HL-60/S4 treated with retinoic acid at 250 ng/mL for 4 days and 3 days (cell line): ENCODE data around the gene PCF11.
"Not testable (repeated sequence)": the region's sequence is repeated elsewhere in the genome, so short reads cannot be mapped to it uniquely, and the experiment has no call there.

Experiments
- in situ Hi-C: fragments of 300-500 bp; cut with MboI; formaldehyde crosslinking; loops from 2 replicates; pipeline ENCODE4 v1.7.0; 2022; ENCODE audit warnings: low sequenced_read_pairs

The PCF11 gene

DNA sequence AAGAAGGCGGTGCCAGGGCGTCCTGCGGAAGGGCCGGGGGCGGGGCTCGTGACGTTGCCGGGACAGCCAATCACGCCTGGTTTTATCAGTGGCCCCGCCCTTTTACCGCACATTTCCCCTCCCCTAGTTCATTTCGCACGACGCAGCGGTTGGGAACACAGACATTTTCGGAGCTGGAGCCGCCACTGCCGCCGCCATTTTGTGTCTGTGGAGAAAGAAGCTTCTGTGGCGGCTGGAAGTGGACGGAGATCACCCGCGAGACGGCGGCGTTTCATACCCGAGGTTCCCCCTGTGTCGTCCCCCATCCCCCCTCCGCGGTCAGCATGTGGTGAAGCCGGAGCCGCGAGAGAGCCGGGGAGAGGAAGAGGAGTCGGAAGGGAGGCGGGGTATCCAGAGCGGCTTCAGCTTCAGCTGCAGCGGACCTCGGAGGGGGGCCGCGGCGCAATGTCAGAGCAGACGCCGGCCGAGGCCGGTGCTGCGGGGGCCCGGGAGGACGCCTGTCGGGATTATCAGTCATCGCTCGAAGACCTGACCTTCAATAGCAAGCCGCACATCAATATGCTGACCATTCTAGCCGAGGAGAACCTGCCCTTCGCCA lies at the start of gene PCF11:
TSS of gene PCF11 (plus strand) at position 136 of the 598 bp plus-strand sequence. CDS start at position 445, 309 bp downstream.
- in situ Hi-C loops, result no loop called here

GRCh38 chr11:83112886-83113285 lies 44.0 kb upstream of the PCF11 start:
- in situ Hi-C loops, result no loop called here

DNA sequence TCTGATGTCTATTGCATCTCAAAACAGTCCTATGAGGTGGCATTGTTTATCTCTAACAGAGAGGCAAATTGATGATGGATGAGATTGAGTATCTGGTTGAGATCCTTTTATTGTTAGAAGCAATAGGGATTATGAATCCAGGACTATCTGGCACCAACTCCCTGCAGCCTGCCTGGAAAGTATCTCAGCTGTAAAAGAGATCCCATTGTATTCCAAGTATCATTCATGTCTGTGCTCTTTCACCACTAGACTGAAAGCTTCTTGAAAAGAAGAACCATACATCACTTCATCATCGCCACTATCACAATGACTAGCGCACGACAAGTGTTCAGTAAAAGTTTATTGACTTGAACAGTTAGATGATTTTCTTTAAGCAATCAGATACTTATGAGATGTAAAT lies 41.9 kb upstream of the PCF11 start:
- in situ Hi-C loops, result no loop called here

GRCh38 chr11:83115551-83115950 lies 41.4 kb upstream of the PCF11 start:
- in situ Hi-C loops, result no loop called here

DNA sequence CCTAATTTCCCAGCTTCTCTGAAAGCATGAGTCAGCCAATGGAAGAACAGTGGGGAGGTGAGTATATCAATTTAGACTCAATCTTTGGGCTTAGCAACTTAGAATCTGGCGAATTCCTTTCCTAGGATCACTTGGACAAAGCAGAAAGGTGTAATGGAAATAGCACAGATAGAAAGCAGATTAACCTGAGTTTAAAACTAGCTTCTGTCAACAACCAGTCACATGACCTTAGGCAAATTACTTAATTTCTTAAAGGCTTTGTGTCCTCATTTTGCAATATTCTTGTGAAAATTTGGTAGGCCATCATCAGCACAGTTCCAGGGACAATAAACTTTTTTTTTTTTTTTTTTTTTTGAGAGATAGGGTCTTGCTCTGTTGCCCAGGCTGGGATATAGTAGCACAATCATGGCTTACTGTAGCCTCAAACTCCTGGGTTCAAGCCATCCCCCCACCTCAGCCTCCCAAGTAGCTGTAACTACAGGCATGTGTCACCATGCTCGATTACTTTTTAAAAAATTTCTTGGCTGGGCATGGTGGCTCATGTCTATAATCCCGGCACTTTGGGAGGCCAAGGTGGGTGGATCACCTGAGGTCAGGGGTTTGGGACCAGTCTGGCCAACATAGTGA lies 40.8 kb upstream of the PCF11 start:
- in situ Hi-C loops, result no loop called here

- in situ Hi-C loops, result no loop called here
Measured at GRCh38 chr11:83118814-83119213, 38.1 kb upstream of the PCF11 start.

GRCh38 chr11:83119216-83119615 lies 37.7 kb upstream of the PCF11 start:
- in situ Hi-C loops, result no loop called here

DNA sequence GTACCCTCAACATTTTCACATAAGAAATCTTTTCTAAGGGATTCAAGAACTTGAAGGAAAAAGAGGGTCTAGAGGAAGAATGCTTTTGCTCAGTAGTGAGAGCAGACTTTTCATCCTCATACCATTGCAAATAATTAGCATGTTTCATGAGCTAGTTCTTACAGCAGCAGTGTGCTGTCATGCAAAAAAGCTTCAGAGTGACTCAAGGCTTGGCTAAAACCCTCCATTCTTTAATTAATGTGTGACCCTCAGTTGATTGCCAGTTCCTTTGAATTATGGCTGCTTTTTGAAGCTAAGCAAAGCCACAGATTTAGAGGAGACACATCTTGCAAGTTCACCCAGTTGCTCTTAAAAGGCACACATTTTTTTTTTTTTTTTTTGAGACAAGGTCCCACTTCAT lies 36.6 kb upstream of the PCF11 start:
- in situ Hi-C loops, result no loop called here

DNA sequence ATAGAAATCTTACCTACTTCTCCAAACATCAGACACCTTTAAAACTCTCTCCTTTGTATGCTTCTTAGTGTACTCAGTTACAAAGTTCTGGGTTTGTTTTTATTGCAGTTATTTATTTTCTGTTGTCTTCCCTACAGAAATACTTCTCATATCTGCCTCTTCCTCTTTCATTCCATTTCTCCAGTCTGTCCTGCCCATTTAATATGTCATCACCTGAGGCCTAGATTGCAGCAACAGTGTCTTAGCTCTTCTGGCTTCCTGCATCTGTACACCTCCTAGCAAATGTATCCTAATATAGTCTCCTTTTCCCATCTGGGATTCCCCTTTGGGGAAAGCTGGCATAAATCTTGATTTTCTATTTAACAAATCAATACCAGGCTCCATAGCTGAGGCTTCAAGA lies 34.9 kb upstream of the PCF11 start:
- in situ Hi-C loops, result no loop called here

DNA sequence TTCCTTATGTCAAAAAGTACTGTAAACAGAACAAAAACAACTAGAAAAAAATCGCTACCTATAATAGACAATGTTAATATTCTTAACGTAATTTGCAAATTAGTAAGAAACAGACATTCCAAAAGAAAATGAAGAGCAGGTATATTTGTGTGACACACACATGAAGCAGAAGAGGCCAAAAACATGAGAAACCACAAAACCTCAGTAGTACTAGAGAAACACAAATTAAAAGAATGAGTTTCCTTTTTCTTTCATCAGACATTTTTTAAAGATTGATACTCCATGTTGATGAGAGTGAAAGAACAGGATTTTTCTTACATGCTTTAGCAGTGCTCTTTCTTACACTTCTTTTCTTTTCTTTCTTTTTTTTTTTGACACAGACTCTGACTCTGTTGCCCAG lies 34.2 kb upstream of the PCF11 start:
- in situ Hi-C loops, result no loop called here

- in situ Hi-C loops, result no loop called here
Measured at GRCh38 chr11:83124636-83125424, 32.1 kb upstream of the PCF11 start.

DNA sequence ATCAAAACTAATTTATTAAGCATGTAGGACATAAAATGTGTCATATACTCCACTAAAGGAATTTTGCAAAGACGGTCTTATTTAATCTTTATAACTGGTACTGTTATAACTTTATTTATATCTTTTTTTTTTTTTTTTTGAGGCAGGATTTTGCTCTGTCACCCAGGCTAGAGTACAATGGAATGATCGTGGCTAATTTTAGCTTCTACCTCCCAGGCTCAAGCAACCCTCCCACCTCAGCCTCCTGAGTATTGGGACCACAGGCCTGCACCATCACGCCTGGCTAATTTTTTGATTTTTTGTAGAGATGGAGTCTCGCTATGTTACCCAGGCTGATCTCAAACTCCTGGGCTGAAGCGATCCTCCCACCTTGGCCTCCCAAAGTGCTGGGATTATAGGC lies 31.4 kb upstream of the PCF11 start:
- in situ Hi-C loops, result no loop called here

DNA sequence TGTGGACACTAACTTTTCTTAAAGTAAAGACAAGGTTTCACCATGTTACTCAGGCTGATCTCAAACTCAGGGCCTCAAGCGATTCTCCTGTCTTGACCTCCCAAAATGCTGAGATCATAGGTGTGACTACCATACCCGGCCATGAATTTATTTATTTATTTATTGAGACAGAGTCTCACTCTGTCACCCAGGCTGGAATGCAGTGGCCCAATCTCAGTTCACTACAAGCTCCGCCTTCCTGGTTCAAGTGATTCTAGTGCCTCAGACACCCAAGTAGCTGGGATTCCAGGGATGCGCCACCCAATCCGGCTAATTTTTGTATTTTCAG lies 29.7 kb upstream of the PCF11 start:
- in situ Hi-C loops, result no loop called here

DNA sequence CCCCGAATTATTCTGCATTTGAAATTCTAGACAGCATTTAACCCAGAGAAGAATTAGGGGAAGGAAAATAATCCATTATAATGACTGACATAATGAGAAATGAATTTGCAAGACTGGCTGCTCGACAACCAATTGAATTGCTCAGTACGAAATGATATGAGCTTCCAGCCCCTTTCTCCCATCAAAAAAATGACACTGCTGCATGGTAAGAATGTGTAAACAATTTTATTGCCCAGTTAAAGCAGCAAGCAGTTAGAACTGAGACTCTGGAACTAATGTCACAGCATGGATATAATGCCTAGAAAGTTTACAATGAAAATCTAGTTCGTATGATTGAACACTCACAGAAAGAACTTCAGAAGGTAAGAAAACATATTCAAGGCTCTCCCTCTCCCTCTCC lies 24.7 kb upstream of the PCF11 start:
- in situ Hi-C loops, result no loop called here

- in situ Hi-C loops, result not testable (repeated sequence)
Measured at GRCh38 chr11:83133266-83133665, 23.7 kb upstream of the PCF11 start.

- in situ Hi-C loops, result no loop called here
Measured at GRCh38 chr11:83139310-83139709, 17.6 kb upstream of the PCF11 start.

- in situ Hi-C loops, result no loop called here
Measured at GRCh38 chr11:83140691-83141455, 16.1 kb upstream of the PCF11 start.

DNA sequence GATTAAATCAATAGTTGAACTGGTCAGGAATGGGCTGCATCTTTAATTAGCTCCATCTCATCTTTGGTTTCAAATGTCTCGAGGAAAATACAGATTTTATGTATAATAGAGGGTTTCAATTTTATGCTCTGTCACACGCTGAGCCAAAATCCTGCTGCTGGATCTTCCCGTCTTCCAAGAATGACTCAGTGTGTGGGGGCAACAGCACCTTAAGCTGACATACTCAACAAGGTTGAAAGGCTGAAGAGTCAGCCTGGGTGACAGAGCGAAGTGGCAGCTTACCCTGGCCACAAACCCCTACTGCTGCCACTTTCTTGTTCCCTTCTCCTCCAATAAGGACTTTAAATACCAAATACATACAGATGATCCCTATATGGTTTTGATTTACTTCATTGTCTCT lies 9.0 kb upstream of the PCF11 start:
- in situ Hi-C loops, result no loop called here

GRCh38 chr11:83150450-83150849 lies 6.5 kb upstream of the PCF11 start:
- in situ Hi-C loops, result no loop called here

- in situ Hi-C loops, result no loop called here
Measured at GRCh38 chr11:83151274-83151977, 5.5 kb upstream of the PCF11 start.

DNA sequence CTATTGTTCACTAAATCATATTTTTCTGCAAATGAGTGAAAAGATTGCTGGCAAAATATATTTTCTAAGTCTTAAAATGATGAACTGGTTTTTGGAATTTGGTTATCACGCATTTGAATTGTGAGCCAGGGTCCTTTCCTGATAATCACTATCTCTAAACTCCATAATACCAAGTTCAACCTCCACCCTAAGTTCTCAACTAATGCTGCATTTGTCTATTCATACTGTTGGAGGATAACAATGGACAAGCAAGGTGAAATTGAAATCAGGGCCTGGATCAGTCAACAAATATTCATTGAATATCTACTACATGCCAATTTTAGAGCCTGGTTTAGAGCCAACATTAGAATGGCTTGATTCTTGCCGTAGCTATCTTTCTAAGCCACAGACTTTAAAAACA lies 4.7 kb upstream of the PCF11 start:
- in situ Hi-C loops, result no loop called here
